HG03025 (cell line): ENCODE data around the gene SFMBT2.
"Not testable (repeated sequence)": the region's sequence is repeated elsewhere in the genome, so short reads cannot be mapped to it uniquely, and the experiment has no call there.

Experiments
- ATAC-seq: cut with Tn5 transposase; IDR thresholded peaks from one replicate; pipeline ENCODE4 v1.9.1; 2021; ENCODE audit warnings: mild to moderate bottlenecking, moderate library complexity; ENCODE audit not compliant: unreplicated experiment, low FRiP score

SFMBT2 gene

GRCh38 chr10:7405637-7406036 is 5.2 kb downstream of the SFMBT2 start:
- ATAC-seq: no peak

- no peak for ATAC-seq
Observed at GRCh38 chr10:7403620-7404019, 7.2 kb downstream of the SFMBT2 start.

DNA sequence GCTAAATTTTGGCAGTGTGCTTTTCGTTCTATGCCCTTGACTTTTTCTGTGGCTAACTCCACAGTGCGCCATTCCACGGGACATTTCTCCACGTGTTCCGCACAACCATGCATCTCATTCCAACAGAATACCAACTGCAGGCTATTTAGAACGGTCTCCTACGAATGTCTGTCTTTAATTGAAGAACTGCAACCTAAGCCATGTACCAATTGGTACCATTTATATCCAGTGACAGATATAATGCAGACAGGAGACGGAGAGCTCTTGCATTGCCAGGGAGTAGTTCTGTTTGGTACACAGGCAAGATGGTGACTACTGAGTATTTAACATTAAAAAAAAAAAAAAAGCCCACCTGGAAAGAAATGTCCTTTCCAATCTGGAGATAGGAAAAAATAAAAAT is 9.1 kb downstream of the SFMBT2 start:
- ATAC-seq: no peak

- ATAC-seq: no peak
Observed at GRCh38 chr10:7401156-7401555, 9.7 kb downstream of the SFMBT2 start.

GRCh38 chr10:7400068-7400715 is 10.6 kb downstream of the SFMBT2 start:
- no peak for ATAC-seq

DNA sequence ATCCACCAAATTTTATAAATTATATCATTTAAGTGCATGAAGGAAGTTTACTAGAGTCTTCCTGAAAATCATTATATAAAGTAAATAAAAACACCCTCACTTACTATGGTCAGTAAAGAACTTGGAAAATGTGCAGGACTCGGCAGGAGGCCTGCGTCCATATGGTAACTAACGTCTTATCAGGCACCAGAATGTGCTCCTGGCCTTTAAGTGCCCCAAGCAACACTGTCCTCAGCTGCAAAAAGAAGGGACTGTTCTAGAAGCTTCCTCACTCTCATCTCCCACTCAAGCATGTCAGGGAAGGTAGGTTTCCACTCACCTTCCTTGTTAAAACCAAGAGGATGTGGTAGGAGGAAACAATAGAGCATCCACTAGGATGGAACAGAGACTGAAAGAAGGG is 11.3 kb downstream of the SFMBT2 start:
- ATAC-seq: no peak

DNA sequence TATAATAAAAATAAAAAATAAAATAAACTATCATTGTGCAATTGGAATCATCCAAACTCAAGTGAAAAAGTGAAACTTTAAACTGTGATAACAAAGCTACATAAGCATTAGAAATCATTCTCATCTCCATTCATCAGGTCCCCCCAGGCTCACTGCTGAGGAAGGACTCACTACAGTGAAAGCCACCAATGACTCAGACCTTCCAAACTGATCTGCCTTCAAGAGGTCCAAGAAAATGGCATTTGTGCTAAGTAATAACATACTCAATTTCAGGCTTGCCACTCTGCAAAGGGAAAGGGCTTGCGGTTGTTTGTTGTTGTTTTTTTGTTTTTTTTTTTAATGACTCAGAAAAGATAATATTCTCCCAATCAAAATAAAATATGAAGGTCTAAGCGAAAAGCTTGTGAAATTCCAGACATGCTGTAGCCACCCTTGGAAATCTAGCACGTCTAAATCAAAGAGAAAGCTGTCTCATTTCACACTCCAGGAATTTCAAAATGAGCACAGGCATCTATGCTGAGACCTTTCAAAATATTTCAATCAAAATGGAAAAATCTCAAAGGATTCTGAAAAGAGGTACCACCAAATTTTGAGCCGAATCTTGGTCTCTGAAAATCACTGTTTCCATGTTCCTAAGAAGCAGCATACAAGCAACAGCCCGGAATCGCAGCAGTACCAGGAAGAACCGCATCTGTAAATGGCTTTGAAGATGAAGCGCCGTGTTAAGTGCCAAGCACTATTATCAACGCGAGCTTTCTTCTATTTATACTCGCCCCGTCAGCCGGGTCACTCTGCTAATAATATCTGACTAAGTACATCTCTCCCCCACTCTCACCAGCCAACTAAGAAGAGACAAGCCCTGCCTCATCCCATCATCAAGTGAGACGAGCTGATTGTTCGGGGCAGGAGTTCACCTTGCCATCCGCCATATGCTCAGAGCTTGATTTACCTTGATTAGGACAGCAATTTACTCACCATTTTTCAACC is 13.5 kb downstream of the SFMBT2 start:
- ATAC-seq: no peak

GRCh38 chr10:7392301-7392700 is 18.5 kb downstream of the SFMBT2 start:
- not testable (repeated sequence) for ATAC-seq

GRCh38 chr10:7391748-7392147 is 19.1 kb downstream of the SFMBT2 start:
- no peak for ATAC-seq

GRCh38 chr10:7390689-7391110 is 20.1 kb downstream of the SFMBT2 start:
- not testable (repeated sequence) for ATAC-seq

GRCh38 chr10:7389844-7390243 is 21.0 kb downstream of the SFMBT2 start:
- no peak for ATAC-seq

DNA sequence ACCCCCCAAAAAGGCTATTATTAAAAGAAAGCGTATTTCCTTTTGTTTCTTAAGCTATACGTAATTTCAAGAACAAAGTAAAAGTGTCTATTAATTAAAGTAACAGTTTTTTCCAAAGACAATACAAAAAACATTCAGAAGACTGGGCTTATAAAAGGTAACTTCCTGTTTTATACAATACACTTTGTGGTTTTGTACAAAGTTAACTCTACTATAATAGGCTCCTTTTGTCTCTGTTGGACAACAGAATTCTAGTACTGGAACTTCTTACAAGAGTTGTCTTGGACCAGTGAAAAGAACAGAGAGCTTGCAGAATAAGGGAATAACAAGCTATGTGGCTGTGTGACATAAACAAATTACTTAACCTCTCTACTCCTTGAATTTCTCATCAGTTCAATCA is 21.5 kb downstream of the SFMBT2 start:
- no peak for ATAC-seq

DNA sequence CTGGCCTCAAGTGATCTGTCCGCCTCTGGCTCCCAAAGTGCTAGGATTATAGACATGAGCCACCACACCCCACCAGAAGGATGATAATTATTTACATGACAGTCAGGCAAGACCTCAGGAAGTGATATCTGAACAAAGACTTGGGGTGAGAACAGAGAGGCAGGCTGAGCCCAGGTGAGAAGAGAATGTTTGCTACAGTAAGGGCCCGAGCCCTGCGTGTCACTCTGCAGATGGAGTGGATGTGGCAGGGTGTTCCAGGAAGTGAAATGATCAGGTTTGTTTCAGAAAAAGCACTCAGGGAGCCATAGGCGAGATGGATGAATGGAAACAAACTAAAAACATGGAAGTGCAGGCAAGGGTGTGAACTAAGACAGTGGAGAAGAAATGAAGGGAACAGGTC is 22.2 kb downstream of the SFMBT2 start:
- no peak for ATAC-seq

GRCh38 chr10:7388149-7388548 is 22.7 kb downstream of the SFMBT2 start:
- ATAC-seq: not testable (repeated sequence)

DNA sequence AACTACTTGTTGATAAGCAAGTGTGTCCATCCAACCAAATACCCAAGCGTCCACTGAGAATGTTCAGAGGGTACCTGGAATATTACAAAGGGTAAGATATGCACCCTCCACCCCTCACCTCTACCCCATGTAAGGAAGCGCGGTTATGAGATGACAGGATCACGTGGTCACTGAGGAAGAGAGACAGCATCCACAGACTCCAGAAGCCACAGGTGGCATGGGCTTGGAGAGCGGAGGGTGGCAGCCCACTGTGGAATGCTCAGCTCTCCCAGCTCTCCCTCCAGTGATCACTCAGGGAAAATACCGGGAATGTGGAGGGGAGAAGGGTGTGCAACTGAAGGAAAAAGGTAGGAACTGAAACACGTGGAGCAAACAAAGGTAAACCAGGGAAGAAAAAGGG is 25.7 kb downstream of the SFMBT2 start:
- no peak for ATAC-seq

DNA sequence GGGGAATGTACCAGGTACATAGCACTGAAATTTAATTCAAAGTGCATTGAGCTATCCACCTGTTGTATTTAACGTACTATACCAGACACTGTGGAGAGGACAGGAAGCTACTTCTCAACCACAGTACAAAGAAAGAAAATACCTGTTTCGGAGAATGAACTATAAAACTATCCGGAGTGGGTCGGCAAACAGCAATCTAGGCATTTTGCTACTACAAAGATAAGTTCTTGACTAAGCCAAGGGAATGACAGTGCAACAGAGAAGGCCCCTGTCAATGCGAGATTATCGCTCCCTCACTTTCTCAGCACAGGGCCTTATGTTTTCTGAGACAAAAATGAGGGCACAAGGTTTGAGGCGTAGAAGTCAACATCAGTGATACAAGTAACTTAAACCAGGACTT is 27.4 kb downstream of the SFMBT2 start:
- ATAC-seq: no peak

DNA sequence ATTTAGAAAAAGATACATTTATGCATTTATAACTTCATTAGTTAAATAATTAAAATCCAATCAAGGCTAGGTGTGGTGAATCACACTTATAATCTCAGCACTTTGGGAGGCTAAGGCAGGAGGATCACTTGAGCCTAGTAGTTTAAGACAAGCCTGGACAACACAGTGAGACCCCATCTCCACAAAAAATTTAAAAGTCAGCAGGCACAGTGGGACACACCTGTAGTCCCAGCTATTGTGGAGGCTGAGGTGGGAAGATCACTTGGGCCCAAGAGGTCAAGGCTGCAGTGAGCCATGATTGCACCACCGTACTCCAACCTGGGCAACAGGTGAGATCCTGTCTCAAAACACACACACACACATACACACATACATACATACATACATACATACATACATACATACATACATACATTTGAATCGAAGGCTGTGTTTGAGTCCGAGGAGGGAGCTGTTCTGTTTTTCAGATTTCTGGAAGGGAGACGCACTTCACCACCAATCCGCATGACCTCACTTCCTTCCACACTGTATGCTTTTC is 30.1 kb downstream of the SFMBT2 start:
- no peak for ATAC-seq

- no peak for ATAC-seq
Observed at GRCh38 chr10:7378602-7379403, 32.0 kb downstream of the SFMBT2 start.

- no peak for ATAC-seq
Observed at GRCh38 chr10:7377614-7378248, 33.1 kb downstream of the SFMBT2 start.

DNA sequence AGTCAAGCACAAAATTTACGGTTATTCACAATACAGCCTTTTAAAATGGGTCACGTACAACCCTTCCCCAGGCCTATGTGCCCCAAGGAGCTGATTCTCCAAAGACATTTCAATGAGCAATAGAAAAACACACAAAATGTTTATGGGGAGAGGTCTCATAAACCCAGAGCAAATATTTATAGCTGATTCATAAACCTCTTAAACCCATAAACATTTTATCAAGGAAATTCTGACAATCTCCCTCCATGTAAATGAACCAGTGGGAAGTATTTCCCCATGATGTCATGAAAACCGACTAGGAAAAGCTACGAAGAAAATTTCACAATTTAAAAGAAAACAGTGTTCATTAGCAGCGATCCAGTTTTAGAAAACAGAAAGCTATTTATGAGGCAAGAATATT is 36.0 kb downstream of the SFMBT2 start:
- ATAC-seq: no peak
